GM10847 (cell line): ENCODE measurements around the gene SIPA1L3.

ENCODE experiments used
- POLR2A ChIP-seq: IDR thresholded peaks from 2 replicates; pipeline ENCODE4 v1.6.1; 2011; ENCODE audit not compliant: insufficient read length; ENCODE audit errors: extremely low read depth

Gene SIPA1L3

DNA sequence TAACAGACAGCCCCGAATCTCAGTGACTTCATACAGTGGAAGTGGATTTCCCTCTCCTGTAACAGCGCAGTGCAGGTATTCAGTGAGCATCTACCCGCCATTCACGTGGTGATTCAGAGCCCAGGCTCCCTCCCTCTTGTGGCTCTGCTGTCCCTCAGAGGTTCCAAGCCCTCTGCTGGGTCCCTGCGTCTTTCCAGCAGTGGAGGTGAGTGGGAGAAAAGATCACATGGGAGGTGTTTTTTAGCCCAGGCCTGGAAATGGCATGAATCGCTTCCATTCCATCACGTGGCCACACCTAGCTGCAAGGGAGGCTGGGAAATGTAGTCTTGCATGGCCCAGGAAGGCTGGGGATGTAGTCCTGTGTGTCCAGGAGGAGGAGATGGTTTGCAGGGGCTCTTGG, 255.6 kb downstream of the SIPA1L3 start:
- TF ChIP-seq POLR2A, result no peak

DNA sequence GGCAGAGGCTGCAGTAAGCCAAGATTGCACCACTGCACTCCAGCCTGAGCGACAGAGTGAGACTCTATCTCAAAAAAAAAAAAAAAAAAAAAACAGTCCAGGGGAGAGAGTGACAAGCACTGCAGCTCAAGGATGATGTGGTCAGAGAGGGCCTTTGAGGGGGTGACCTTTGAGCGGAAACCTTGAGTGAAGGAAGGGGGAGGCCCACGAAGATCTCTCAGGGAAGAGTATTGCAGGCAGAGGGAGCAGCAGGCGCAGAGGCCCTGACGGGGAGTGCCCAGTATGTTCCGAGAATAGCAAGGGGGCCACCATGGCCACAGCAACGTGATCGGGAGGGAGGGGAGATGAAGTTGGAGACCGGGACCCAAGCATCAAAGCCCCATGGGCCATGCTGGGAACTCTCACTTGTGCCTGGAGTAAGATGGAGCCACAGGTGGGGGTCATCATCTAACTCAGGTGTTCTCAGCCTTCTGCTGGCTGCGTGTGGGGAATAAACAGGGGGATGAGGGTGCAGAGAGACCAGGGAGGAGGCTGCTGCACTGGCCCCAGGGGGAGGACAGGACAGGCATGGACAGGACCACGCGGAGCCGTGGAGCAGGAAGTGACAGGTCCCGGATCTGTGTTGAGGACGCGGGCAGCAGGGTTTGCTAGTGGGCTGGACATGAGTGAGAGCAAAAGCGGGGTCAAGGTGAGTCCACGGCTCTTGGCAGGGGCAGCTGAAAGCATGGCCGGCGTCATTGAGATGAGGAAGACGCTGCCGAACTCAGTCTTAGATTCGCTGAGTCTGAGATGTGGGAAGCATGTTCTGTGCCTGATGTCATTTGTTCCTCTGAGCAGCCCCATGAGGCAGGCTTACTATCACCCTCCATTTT, 256.6 kb downstream of the SIPA1L3 start:
- TF ChIP-seq POLR2A, result no peak

DNA sequence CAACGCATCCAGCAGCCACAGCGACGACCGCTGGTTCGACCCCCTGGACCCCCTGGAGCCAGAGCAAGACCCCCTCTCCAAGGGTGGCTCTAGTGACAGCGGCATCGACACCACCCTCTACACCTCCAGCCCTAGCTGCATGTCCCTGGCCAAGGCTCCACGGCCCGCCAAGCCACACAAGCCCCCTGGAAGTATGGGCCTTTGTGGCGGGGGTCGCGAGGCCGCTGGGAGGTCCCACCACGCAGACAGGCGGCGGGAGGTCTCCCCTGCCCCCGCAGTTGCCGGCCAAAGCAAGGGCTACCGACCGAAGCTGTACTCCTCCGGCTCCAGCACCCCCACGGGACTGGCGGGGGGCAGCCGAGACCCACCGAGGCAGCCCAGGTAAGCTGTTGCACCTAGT, 257.5 kb downstream of the SIPA1L3 start:
- no peak for TF ChIP-seq POLR2A

DNA sequence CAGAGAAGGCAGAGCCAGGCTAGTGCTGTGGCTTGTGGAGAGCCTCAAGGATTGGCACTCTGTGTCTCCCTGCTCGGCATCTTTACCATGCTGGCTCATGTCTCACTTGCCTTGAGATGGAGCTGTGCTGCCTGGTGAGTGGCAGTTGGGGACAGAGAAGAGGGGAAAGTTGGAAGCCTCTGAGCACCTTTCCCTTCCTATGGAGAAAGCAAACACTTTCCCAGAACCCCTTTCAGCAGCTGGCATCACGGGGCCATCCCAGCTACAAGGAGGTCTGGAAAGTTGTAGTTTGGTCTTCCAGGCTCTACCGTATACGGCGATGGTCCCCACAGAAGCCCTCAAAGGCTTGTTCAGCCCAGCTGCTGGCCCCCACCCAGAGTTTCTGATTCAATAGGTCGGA, 258.3 kb downstream of the SIPA1L3 start:
- no peak for TF ChIP-seq POLR2A

DNA sequence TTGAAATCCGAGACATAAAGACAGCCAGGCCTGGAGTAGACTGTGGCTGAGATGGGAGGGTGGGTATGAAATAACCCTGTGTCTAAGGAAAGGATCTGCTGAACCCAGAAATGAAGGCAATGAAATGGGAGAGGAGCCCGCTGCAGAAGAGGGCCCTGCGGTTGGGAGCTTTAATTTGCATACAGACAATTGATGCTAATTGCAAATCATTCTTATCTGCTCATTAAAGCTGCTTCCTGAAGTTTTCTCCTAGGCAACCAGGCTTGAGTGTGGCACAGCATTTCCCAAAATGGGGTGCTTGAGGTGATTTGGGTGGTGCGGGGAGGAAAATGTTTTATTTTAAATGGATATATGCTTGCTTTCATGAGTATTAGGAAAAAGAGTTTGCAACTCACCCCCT, 261.6 kb downstream of the SIPA1L3 start:
- TF ChIP-seq POLR2A, result no peak

DNA sequence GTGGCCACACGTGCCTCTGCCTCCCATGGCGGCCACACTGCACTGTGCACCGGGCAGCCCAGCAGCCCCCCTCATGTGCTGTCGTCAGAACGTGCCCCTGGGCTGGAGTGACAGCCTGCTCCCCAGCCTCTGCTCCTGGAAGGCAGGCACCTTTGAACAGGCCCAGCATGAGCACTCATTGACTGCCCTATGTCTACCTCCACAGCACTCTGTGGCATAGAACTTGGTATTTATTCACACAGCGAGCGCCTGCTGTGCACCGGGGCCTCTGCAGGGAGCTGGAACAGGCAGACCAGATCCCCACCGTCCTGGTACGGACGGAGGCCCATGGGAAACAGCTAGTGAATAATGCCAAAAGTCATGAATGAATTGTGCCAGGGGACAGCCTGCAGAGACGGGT, 263.3 kb downstream of the SIPA1L3 start:
- no peak for TF ChIP-seq POLR2A

DNA sequence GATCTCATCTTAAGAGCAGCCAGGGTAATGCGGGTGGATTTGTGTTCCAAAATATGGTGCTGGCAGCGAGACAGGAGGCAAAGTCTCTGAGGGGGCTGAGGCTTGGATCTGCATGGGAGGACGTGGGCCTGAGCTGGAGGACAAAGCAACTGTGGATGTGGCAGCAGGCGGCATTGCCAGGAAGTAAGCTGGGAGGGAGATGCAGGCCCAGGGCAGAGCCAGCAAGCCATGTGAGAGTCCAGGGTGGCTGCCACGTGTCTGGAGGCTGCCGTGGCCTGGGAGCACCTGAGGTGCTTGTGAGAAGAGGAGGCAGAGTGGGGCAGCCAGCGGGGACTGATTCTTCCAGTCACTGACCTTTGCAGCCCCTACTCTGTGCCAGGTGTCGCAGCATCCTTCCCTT, 265.0 kb downstream of the SIPA1L3 start:
- TF ChIP-seq POLR2A, result no peak

DNA sequence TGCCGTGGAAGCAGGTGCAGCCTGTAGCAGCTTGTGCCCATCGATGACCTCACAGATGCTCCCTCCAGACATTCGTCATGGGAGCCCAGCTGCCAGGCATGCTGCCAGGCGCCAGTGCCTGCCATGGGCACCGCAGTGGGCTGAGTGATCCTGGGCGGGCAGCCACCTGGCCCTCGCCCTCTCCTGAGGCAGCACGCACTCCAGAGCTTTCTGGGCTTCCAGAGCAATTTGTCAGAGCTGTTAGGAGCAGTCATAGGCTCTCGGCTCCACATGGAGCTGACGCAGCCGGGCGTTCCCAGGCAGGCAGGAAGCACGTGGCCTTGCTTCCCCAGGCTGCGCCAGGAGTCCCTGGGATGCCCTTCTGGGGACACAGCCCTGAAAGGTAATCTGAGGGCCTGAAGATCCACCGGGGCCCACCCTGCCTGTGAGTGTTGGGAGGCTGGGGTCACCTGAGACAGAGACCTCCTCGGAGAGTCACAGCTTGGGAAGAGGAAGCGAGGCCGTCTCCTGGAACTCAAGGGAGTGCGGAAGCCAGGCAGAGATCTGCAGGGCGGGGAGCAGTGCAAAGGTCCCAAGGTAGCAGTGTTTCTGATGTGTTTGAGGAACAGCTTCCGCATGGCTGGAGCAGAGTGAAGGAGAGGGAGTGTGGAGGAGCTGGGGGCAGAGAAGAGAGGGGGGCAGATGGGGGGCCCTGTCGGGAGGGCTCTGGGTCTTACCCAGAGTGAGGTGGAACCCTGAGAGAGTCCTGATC, 266.5 kb downstream of the SIPA1L3 start:
- TF ChIP-seq POLR2A, result no peak

DNA sequence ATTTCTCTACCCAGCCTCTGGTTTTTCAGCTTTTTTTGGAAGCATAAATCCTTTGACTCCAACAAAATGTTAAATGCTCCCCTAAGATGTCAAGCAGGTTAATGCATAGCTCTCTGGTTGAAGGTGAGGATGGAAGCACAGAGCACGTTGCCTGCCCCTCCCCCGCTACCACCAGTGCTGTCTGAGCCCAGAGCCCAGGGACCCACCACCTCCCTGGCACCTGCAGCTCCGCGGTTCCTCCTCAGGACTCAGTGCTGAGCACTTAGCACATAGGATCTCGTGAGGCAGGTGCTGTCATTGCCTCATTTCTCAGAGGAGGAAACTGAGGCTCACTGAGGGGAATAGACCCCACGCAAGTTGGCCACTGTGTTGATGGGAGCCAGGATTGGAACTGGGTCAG, 268.4 kb downstream of the SIPA1L3 start:
- no peak for TF ChIP-seq POLR2A

DNA sequence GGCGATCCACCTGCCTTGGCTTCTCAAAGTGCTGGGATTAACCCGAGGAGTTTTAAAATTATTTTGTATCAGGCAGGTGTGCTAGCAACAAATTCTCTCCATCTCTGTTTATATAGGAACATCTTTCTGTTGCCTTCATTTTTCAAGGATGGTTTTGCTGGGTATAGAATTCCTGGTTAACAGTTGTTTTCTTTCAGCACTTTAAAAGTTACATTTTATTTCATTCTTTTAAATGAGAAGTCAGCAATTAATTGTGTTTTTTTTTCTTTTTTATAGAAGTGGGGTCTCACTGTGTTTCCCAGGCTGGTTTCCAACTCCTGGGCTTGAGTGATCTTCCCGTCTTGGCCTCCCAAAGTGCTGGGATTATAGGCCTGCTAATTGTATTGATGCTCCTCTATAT, 273.1 kb downstream of the SIPA1L3 start:
- TF ChIP-seq POLR2A, result no peak

DNA sequence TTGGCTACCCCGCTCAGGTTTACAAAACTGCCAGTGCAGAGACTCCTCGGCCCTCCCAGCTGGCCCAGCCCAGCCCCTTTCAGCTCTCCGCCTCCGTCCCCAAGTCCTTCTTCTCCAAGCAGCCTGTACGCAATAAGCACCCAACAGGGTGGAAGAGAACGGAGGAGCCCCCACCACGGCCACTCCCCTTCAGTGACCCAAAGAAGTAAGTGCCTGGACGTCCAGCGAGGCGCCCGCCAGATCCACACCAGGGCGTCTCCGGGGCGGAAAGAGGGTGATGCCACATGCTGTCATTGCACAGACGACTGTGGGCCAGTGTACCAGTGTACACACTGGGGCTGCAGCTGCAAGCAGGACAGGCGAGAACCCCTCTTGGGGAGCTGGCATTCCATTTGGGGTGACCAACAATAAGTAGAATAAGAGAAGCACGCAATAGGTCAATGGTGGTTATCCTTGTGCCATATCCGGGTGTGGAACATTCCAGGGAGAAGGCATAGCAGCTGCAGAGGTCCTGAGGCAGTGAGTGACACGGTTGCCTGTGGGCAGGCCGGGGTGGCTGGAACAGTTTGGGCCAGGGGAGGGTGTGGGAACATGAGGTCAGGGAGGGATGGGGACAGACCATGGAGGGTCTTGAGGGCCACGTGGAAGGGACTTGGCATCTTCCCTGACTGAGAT, 275.7 kb downstream of the SIPA1L3 start:
- no peak for TF ChIP-seq POLR2A

DNA sequence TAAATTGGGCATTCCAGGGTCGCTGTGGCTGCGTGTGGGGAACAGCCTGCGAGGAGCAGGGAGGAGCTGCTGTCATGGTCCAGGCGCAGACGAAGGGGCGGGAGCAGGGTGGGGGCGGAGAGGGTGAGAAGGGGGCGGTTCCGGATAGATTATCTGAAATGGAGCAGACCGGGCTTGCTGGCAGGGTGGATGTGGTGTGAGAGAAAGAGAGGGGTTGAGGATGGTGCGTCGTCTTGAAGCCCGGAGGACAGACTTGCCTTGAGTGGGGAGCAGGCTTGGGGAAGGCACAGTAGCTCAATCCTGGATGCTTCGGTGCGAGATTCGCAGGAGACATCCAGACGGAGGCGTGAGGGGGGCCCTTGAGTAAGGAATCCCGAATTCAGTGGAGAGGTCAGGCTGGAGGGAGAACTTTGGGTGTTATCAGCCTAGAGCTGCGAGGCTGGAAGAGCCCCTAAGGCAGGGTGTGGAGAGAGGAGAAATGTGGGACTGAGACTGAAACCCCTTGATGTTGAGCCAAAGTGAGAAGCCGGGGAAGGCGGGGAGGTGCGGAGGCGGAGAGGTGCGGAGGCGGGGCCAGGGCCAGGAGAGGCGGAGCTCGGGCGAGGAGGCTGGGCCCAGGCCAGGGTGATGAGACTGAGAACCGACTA, 276.4 kb downstream of the SIPA1L3 start:
- no peak for TF ChIP-seq POLR2A

DNA sequence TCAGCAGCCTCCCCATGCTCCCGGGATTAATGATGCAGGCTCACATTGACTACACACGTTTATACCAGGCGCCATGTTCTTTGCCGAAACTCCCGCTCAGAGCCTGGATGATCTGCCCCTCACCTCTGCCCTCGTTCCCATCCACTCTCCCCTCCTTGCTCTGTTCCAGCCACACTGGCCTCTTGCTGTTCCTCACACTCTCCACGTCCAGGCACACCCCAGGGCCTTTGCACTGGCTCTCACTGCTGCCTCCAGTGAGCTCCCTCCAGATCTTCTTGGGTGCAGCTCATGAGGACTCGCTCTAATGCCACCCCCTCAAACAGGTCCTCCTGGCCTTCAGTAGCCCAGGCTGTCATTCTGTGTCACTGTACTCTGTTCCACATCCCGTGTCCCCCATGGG, 277.8 kb downstream of the SIPA1L3 start:
- TF ChIP-seq POLR2A, result no peak

DNA sequence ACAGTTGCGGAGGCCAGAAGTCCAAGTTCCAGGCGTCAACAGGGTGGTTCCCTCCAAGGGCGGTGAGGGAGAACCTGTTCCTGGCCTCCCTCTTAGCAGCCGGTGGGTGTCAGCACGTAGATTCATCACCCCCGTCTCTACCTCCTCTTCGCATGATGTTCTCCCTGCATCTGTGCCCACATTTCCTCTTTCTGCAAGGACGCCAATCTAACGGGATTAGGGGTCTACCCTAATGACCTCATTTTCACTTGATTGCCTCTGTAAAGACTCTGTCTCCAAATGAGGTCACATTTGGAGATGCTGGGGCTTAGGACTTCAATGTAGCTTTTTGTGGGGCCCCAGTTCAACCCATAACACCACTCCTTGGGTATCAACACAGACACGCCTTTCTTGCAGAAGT, 278.6 kb downstream of the SIPA1L3 start:
- TF ChIP-seq POLR2A, result no peak

DNA sequence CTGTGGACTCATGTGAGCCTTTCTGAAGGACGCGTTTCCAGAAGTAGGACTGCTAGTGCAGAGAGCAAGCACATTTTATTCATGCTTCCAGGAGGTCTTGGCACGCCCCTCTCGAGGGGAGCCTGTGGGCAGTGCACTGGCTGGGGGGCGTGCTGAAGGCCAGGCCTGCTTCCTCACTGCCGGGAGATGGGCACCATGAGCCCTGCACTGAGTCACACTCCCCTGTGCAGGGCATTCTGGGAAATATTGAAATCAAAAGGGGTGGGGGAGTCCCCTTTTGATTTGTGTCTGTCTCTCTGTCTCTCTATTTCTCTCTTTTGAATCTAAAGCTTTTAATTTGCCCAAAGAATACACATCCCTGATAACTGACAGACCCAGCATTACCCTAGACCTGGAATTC, 283.1 kb downstream of the SIPA1L3 start:
- TF ChIP-seq POLR2A, result no peak

DNA sequence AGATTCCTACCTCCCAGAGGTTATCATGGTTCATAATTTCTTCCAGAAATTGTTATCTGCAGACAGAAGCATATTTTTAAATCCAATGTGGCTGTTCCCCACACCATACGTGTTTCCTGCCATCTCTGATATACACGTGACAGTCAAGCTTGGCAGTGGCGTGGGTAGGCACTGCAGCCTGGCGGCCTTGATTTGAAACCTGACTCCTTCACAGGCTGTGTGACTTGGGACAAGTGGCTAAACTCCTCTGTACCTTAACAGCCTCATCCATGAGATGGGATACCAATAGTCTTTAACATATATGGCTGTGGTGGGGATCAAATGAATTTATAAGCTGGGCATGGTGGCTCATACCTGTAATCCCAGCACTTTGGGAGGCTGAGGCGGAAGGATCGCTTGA, 283.8 kb downstream of the SIPA1L3 start:
- no peak for TF ChIP-seq POLR2A

DNA sequence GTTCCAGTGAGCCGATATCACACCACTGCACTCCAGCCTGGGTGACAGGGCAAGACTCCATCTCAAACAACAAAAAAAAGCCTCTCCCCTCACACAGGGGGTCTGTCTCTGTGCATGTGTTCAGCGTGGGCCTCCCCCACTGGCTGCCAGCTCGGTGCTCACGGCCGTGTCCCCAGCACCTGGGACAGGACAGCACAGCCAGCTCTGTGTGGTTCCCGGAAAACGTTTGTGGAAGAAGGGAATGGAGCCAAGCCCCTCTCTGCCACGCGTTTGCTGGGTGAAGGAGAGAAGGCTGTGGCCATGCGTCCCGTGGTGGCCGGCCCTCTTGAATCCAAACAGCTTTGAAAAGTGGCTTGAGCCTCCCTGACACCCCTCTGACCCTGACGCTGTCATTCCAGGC, 284.7 kb downstream of the SIPA1L3 start:
- TF ChIP-seq POLR2A, result no peak
